ENCODE measurements around the gene PGM5.
"Not testable (repeated sequence)": the region's sequence is repeated elsewhere in the genome, so short reads cannot be mapped to it uniquely, and the experiment has no call there.

The PGM5 gene

DNA sequence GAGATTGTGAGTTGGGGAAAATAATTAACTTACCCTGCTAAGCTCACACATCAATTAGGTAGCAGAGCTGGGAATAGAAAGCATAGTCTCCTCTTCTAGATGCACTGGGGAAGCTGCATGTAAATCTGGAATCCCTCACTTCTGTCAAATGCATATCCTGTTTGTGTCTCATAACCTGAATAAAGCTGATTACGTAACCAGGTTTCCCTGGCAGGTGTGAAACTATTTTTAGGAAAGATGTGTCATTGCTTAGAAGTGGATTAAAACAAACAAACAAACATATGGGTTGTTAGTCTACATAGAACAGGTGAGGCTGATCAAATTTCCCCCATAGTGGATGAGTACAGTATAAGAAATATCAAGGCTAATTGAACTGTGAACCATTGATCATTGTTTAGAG is 27.5 kb downstream of the PGM5 start:
- not testable (repeated sequence) for DNase-seq

GRCh38 chr9:68389558-68389957 is 33.1 kb downstream of the PGM5 start:
- not testable (repeated sequence) for DNase-seq

DNA sequence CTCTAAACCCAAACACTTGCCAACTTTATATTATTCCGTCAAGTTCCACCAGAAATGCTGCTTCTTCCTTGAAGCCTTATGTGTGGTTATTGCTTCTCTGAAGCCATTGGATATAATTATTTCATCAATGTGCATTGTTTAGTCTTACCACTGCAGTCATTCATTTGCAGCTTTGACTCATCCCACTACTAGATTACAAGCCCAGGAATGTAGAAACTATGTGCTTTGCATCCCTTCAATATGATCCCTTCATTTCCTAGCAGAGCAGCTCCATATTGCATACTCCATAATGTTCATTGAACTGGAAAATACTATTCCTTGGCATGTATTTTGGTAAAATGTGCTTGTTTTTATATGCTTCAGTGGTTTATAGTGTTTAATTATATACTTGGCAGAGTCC is 34.3 kb downstream of the PGM5 start:
- DNase-seq, result not testable (repeated sequence)

DNA sequence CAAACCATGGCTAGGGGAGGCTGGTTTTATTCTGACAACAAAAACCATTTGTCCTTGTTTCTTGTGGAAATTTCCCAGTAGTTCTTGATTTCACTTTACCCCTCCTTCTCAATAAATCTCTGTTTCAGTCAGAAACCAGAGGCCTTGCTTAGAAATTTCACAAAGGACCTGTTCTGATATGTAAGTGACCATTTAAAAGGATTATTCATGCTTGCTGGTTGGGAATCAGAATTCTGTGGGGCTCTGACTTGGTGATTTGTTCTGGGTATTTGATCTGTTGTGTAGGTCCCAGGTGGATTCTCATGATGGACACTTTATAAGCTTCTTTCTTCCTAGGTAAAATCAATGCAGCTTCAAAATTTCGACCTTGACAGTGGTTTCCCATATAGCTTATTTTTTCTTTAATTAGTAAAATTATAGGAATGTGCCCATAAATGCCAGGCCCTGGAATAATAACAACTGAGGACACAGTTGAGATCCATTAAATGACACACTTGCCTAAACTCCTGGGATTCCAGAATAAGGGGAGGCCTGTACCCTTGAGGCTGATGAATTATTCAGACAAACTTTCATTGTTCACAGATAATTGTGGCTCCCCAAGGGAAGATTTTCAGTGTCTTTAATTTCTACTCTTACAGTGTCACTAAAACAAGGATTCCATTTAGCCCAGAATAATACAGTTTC is 40.1 kb downstream of the PGM5 start:
- DNase-seq, result not testable (repeated sequence)

DNA sequence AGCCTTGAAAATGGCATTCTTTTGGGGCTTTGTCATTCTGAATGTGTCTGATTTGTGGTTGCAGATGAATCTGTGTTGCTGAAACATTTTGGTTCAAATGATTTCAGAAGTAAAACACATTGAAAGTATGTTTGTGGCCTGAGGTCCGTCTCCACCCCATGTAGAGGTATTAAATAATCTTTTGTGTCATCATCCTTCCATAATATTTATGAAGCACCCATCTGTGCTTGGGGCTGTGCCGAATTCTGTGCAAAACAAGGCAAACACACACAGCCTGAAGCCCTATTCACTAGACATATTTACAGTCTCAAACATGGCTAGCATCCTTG is 40.6 kb downstream of the PGM5 start:
- not testable (repeated sequence) for DNase-seq

GRCh38 chr9:68397796-68398195 is 41.4 kb downstream of the PGM5 start:
- DNase-seq, result not testable (repeated sequence)

- DNase-seq, result not testable (repeated sequence)
Measured at GRCh38 chr9:68398324-68398723, 41.9 kb downstream of the PGM5 start.

DNA sequence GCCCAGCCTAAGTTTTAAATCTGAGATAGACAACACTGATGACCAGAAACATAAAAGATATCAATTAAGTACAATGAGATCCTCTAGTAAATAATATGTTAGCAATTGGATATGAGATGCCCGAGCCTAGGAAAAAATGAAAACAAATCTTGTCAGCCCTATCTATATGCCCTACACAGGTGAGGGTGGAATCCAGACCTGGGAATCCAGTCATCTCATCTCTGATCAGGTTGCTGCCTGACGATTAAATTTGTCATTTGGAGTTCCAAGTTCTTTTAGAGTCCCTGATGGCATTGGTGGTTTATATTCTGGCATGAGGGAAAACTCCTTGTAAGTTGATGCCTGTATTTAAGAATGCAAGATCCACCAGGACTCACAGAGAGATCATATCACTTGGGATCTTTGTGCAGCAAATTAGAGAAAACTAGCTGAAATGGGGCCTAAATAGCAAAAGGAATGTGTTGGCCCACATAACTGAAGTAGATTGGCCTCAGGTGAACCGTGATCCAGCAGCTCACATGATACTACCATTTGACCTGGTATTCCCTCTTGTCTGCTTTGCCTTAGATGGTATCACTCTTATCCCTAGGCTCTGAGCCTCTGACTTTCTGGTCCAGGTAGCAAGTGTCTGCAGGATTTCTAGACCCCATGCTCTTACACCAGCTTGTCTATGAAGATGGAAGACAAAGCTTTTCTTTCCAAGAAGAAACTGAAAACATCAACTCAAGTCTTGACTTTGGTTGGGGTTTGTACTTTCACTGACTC is 48.2 kb downstream of the PGM5 start:
- DNase-seq, result not testable (repeated sequence)

DNA sequence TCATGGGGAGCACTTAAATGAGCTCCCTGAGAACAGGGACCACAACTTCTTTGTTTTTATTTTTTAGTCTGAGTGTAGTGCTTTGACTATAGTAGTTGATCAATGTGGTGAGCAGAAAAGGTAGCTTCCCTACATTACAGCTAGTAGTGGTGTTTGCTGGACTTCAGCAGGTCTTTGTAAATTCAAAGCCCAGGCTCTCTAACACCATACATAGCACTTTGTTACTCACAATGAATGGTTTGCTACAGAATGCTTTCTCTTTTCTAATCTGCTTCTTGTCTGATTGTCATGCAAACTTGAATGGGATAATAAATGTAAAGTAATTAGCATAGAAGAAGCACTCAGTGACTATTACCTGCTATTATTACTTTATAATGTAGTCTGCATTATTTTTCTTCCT is 55.5 kb downstream of the PGM5 start:
- not testable (repeated sequence) for DNase-seq

GRCh38 chr9:68412754-68413153 is 56.3 kb downstream of the PGM5 start:
- DNase-seq, result not testable (repeated sequence)

DNA sequence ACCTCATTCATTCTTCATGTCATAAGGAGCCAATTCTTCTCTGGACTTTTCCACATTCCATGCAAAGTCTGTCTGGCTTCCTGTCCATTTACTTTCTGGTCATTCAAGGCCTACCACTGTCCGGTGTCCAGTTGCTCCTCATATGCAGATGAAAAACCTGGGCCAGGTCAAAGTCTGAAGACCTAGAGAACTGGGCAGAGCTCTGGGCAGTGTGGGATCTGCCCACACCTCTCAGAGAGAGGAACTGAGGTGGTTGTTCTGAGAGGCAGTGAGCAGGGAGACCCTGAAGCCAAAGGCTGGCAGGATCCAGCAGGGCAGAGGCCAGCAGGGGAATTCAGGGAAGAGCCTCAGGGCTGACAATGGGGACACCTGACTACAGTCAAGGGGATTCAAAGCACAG is 58.7 kb downstream of the PGM5 start:
- DNase-seq, result not testable (repeated sequence)

- DNase-seq, result no peak
Measured at GRCh38 chr9:68416936-68417564, 60.6 kb downstream of the PGM5 start.

GRCh38 chr9:68417762-68418161 is 61.4 kb downstream of the PGM5 start:
- no peak for DNase-seq

GRCh38 chr9:68418259-68418845 is 61.9 kb downstream of the PGM5 start:
- DNase-seq, result no peak

DNA sequence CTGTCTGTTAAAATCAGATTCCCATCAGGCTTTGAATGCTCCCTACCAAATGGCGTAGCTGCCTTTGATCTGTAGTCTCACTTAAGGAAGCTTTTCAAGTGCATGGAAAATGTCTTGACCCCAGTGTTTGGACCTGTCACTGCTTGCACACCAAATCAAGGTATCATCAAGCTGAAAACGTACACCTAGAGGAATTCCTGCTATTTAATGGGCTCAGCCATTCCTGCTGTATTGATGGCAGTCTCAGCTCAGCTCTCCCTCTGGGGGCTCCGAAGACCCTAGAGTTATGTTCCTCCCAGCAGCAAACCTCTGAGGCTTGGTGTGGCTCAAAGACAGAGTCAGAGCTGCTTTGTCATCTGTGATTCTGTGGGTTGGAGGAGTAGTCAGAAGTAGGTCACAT is 63.5 kb downstream of the PGM5 start:
- DNase-seq, result no peak

DNA sequence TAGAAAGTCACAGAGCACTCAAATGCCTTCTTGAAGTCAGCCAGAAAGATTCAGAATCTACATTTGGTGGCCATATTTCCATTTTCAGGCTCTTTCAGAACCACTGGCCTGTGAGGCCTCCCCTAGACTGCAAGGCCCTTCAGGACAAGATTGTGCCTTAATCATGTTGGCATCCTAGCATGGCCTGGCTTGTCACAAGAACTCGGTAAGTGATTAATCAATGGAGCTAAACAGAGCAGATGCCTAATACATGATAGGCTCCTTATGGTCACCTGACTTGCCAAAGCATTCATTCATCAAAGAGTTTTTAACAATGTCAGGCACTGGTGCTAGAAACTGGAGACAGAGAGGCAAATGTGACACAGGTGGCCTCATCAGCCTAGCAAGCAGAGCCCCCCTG is 70.3 kb downstream of the PGM5 start:
- DNase-seq, result no peak

DNA sequence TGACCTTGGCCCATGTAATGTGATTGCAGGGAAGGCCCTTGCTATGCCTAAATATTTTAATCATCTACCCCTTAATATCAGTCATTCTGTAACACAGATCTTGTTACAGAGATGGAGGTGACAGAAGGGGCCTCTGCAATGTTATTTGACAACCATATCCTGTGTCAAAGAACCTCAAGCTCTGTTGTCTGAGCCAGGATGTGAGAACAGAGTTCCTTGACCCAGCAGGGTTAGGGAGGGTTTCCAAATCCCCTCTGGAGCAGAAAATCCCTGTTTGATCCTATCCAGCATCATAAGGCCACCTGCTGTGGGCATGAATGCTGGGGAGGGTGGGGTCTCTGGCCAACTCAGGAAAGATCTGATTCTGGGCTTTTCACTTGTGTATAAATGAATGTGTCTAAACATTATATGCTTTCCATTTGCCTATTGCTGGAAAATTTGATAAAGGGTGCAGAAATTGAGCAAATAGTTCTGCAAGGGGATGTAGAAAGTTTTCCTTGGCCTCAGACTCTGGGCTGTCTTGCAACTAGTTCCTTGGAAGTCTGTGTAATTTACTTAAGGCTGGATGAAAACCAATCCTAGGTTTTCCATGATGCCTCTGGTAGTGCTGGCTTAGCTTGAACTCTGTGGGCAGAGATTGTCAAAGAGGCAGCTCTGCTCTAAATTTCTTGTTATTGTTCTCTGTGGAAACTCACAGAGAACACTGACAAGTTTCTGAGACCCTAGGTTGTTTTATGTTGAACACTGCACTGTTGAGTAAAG is 71.0 kb downstream of the PGM5 start:
- DNase-seq, result no peak

DNA sequence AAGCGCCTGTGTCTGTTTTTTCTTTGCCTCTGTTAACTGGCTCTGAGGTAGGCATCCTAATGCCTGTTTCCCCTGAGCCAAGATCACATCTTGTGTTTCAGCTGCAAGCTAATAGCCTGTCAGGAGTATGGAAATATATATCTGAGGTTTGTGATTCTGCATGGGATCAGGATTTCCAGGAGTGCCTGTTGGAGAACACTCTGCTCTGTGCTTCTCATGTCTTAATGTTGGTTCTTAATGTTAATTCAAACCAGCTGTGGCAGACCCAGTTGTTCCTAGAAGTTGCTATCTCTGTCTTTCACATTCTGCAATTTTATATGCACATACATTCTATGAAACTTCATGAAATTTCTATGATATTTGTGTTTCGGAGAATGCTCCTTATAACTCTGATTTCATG is 72.1 kb downstream of the PGM5 start:
- DNase-seq, result no peak

DNA sequence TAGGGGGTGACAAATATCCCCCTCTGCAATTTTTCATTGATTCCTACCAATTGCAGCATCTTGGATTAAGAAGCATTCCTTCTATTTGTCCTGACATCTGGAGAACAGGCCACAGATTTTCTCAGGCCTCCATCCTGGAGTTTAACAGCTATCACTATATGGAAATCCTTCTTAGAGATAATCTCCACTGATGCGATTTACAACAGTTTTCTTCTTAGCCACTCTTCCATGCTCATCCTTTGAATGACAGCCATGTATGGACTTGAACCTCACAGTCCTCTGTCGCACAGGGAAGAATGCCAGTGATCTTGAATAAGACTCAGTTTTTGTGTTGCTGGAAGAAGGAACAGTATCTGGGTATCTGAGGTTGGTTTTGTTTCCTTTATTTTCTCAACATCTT is 73.2 kb downstream of the PGM5 start:
- DNase-seq, result no peak

DNA sequence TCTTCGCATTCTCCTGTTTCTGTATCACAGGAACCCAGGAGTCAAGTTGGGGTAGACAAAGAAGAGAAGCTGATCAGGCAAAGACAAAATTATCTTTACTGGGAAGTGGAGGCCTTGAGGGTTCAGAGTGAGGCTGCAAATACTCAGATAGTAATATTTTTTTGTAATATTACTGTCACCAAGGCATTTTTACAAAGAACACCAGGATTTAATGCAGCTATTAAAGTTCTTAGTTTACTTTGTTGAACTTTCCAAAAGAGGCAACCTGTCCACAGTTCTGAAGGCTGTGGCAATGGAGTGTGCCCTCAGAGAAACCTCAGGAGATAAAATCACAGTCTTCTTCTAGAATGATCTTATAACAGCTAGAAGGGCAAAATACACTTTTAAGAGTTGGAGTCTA is 74.9 kb downstream of the PGM5 start:
- no peak for DNase-seq

DNA sequence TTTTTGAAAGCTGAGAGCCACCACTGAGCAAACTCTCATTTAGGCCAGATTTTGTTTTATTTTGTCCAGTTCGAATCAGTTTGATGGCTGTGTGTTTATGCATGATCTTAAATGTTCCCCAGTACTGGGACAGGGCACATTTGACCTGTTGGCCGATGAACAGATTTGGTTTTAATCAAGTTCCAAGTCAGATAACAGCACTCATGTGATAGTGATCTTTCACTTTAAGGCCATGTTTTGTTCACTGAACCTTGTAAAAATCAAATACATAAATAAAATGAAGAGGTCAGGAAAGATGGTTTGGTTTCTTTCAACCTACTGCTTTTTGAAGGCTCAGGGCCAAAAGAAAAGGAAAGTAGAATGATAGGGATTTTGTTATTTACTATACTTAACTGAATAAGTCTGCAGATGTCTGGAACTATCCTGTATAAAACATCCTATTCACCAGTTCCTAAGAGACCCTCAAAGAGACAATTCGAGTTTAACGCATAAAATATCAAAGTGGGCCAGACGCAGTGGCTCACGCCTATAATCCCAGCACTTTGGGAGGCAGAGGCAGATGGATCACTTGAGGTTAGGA is 77.2 kb downstream of the PGM5 start:
- no peak for DNase-seq

DNA sequence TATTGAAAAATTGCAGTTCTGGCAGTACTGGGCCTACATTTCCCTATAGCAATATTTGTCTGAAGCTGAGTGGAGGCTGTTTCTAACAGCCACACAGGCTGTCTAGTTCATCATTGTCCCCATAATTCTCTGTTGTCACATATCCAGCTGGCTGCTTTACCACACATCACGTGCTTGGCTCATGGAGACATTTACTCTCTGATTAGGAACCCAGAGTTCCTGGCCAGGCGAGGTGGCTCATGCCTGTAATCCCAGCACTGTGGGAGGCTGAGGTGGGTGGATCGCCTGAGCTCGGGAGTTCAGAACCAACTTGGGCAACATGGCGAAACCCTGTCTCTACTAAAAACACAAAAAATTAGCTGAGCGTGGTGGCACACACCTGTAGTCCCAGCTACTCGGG is 81.4 kb downstream of the PGM5 start:
- no peak for DNase-seq

GRCh38 chr9:68443624-68444023 is 87.2 kb downstream of the PGM5 start:
- no peak for DNase-seq
